ENCODE measurements around the gene LCE7A. TPM values are rescaled to one million over a fixed set of nuclear protein-coding genes. Genes with fewer than 3 reads are reported as not detected.
A peak's percentile ranks its signal among the peaks of the same experiment; 100 is the strongest.

LCE7A gene, protein sequence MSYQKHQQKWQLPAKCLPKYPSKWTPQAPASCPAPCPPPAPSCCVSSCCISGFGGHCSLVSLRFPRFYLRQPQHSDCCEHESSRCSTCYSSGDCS
- total RNA-seq: not detected
- polyA plus RNA-seq (ENCODE audit: insufficient read length in 6 of 6): not detected
- long read RNA-seq, donor 1: 0 reads
- long read RNA-seq, donor 2: 0 reads
- long read RNA-seq, donor 3: 0 reads
- long read RNA-seq, donor 4: 0 reads
- long read RNA-seq, donor 5: 0 reads
- long read RNA-seq, donor 6: 0 reads
- long read RNA-seq, donor 7: 0 reads
- long read RNA-seq, donor 8: 0 reads
- long read RNA-seq, donor 9: 0 reads
- long read RNA-seq, donor 10: 0 reads
- long read RNA-seq, donor 11: 0 reads
- long read RNA-seq, donor 12: 0 reads

DNA sequence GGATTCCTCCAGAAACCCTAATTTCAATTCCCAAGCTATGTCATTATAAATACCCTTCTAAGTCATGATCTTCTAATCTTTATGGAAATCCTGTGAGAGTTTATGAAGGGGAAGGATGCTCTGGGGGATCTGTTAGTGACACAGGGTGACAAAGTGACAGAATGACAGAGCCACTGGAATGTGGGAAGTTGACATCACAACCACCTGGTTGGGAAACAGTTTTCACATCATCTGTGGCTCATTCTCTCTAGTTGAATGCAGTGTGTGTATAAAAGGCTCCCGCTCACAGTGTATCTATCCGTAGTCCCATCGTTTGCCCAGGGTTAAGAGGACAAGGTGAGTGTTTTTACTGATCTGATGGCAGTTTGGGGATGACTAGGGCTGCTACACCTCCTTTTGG is at the start of gene LCE7A:
LCE7A (plus strand) TSS at position 301 of the 400 bp plus-strand sequence. CDS start 702 bp downstream, outside the sequence.
- H3K36me3 ChIP-seq: no peaks in the 10 kb centered on the region
- DNase-seq: no peak
- peaks cover 0 to 4% of the 10 kb centered on the region in 2 donors for H3K27me3 ChIP-seq
- H3K4me1 ChIP-seq: no peaks in the 10 kb centered on the region
- TF ChIP-seq, protein P1, sequence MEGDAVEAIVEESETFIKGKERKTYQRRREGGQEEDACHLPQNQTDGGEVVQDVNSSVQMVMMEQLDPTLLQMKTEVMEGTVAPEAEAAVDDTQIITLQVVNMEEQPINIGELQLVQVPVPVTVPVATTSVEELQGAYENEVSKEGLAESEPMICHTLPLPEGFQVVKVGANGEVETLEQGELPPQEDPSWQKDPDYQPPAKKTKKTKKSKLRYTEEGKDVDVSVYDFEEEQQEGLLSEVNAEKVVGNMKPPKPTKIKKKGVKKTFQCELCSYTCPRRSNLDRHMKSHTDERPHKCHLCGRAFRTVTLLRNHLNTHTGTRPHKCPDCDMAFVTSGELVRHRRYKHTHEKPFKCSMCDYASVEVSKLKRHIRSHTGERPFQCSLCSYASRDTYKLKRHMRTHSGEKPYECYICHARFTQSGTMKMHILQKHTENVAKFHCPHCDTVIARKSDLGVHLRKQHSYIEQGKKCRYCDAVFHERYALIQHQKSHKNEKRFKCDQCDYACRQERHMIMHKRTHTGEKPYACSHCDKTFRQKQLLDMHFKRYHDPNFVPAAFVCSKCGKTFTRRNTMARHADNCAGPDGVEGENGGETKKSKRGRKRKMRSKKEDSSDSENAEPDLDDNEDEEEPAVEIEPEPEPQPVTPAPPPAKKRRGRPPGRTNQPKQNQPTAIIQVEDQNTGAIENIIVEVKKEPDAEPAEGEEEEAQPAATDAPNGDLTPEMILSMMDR (IDR thresholded peaks at IDR 0.05): no peak
- intact Hi-C loops (cut with DNase I): no loop called here
- no peaks in the 10 kb centered on the region for H3K9me3 ChIP-seq
- H3K4me3 ChIP-seq: no peak within 1 kb of the TSS
- H3K27ac ChIP-seq: no peak within 1 kb of the TSS
- no peak for ATAC-seq

DNA sequence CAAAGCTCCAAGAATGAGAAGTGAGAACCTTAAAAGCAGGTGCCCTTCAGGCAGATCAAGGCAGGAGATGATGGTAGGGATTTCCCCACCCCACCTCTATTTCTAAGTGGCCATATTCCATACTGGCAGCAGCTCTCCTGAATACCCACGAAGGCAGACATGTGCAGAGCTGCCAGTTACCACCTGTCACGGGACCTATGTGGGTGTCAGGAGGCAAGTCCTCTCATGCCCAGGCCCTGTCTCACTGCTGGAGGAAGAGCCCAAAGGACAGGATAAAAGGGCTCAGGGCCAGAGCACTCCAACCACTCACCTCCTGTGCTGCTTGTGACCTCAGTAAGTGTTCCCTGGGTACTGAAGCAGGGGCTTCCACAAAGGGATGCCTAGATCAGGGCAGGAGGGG is 48.7 kb upstream of the LCE7A start:
- ATAC-seq: no peak
- Histone ChIP-seq H3K27me3 (no peaks in the 10 kb centered on the region), H3K27ac (no peak overlapping the region), H3K4me3 (no peak overlapping the region), H3K36me3 (no peaks in the 10 kb centered on the region), H3K9me3 (no peaks in the 10 kb centered on the region), H3K4me1 (no peaks in the 10 kb centered on the region)
- DNase-seq: no peak
- TF ChIP-seq, protein P1 (IDR thresholded peaks at IDR 0.05): no peak
- intact Hi-C loops (cut with DNase I): no loop called here

DNA sequence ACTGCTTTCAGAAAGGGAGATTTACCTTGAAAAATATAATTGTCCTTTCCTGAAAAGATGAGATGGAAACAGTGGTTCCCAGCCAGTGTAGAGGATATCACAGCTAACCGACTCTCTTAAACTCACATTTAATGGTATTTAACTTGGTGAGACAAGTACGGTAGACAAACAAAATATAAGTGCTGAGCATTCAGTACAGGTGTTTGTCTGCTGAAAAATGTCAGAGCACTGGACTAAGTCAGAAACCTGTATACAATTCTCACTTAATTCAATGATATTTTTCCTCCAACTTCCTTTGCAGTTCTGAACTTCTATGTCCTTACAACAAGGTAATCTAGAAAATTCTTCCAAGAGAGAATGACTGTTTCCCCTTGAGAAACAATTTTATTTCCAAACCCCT is 48.1 kb upstream of the LCE7A start, which contains the start of gene LCE1B:
LCE1B (plus strand) TSS at position 301 of the 400 bp plus-strand sequence. CDS start 476 bp downstream, outside the sequence.
- intact Hi-C loops (cut with DNase I): no loop called here
- H3K4me3 ChIP-seq: no peak within 1 kb of the TSS
- no peak within 1 kb of the TSS for H3K27ac ChIP-seq
- DNase-seq: no peak
- H3K4me1 ChIP-seq: no peaks in the 10 kb centered on the region
- TF ChIP-seq, protein P1 (IDR thresholded peaks at IDR 0.05): no peak
- no peak for ATAC-seq
- H3K9me3 ChIP-seq: no peaks in the 10 kb centered on the region
- H3K36me3 ChIP-seq: no peaks in the 10 kb centered on the region
- no peaks in the 10 kb centered on the region for H3K27me3 ChIP-seq

DNA sequence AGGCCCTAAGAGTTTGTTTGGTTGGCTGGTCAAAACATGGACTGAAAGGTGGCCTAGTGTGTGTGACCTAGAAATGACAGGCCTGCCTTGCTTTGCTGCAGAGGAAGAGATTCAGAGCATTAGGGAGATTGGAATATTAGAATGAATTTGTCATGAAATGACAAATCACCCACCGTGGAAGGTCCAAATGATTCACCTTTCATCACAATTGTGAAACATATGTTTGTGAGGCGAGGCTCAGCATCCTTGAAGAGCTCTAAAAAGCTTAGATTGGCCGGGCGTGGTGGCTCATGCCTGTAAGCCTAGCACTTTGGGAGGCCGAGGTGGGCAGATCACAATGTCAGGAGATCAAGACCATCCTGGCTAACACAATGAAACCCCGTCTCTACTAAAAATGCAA is 42.5 kb upstream of the LCE7A start:
- Histone ChIP-seq H3K27me3 (no peaks in the 10 kb centered on the region), H3K4me1 (no peaks in the 10 kb centered on the region), H3K36me3 (no peaks in the 10 kb centered on the region), H3K9me3 (no peaks in the 10 kb centered on the region), H3K27ac (no peak overlapping the region), H3K4me3 (no peak overlapping the region)
- TF ChIP-seq, protein P1 (IDR thresholded peaks at IDR 0.05): no peak
- ATAC-seq (no peak), DNase-seq (no peak)
- intact Hi-C loops (cut with DNase I): no loop called here

DNA sequence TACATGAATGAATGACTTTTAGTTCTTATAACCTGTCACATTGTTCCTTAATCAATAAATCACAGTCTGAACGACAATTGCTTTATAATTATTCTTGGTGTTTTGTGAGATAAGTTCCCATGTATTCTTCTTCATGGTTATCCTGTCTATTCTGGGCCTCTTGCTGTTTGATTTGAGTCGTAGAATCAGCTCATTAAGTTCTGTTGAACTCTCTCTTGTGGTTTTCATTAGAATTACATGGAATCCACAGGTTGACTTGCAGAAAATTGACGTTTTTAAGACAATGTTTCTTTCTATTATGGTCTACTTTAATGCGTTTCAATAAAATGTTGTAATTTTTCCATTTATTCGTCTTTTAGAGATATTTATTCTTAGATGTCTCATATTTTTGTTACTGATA is 36.5 kb upstream of the LCE7A start:
- Histone ChIP-seq H3K4me1 (no peaks in the 10 kb centered on the region), H3K4me3 (no peak overlapping the region), H3K27me3 (peaks cover 0 to 7% of the 10 kb centered on the region in 2 donors), H3K27ac (no peak overlapping the region), H3K9me3 (no peaks in the 10 kb centered on the region), H3K36me3 (no peaks in the 10 kb centered on the region)
- ATAC-seq (no peak), DNase-seq (peak in 1 of 4 donors; percentile 11)
- TF ChIP-seq, protein P1 (IDR thresholded peaks at IDR 0.05): no peak
- intact Hi-C loops (cut with DNase I): no loop called here

Data from left lung (tissue), 14 donors.